PC-3 (cell line): ENCODE data around the gene ETV5.

Source experiments
- EZH2 ChIP-seq: fragments of 300-600 bp; sonication (generic); IDR thresholded peaks from one replicate; pipeline ENCODE4 v1.6.1; 2017; ENCODE audit warnings: antibody characterized with exemption, mild to moderate bottlenecking, low read length; ENCODE audit not compliant: unreplicated experiment
- EZH2phosphoT487 ChIP-seq: fragments of 300-600 bp; sonication (generic); IDR thresholded peaks from 2 replicates; pipeline ENCODE4 v1.6.1; 2018; ENCODE audit warnings: mild to moderate bottlenecking, antibody characterized with exemption, low read length, borderline replicate concordance
- TF ChIP-seq, protein P1 (sequence below): fragments of 300-600 bp; sonication (generic); conservative IDR thresholded peaks from 2 replicates; pipeline ENCODE4 v1.5.1; 2017; ENCODE audit warnings: antibody characterized with exemption, low read depth, mild to moderate bottlenecking, low read length

DNA sequence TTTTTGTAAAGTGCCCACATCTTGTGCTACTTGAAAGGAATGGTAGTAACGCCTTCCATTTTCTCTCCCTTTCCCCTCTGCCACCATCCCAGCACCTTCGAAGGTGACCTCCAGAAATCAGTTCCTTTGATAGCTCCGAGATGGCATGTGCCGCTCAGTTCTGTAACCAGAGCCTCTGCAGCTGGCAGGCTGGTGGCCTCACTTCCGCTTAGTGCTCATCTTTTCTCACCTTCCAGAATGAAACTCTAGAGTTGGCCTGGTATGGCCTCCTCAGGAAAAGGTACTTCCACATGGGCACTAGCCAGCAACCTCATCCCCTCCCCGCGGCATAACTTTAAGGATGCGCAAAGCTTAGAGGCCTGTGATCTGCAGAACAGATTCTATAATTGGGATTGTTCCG, 38.8 kb downstream of the ETV5 start:
- TF ChIP-seq, protein P1, sequence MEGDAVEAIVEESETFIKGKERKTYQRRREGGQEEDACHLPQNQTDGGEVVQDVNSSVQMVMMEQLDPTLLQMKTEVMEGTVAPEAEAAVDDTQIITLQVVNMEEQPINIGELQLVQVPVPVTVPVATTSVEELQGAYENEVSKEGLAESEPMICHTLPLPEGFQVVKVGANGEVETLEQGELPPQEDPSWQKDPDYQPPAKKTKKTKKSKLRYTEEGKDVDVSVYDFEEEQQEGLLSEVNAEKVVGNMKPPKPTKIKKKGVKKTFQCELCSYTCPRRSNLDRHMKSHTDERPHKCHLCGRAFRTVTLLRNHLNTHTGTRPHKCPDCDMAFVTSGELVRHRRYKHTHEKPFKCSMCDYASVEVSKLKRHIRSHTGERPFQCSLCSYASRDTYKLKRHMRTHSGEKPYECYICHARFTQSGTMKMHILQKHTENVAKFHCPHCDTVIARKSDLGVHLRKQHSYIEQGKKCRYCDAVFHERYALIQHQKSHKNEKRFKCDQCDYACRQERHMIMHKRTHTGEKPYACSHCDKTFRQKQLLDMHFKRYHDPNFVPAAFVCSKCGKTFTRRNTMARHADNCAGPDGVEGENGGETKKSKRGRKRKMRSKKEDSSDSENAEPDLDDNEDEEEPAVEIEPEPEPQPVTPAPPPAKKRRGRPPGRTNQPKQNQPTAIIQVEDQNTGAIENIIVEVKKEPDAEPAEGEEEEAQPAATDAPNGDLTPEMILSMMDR = no peak
- TF ChIP-seq EZH2phosphoT487 (no peak), EZH2 (no peak)
